Measurements from ENCODE around the gene OR2J2. TPM values are rescaled to one million over a fixed set of nuclear protein-coding genes. Genes with fewer than 3 reads are reported as not detected.

Gene OR2J2
- total and polyA plus RNA-seq, 12 donors, result not detected

Other genes starting within 250 kb of the OR2J2 start
- 10 to 100 TPM; 38.3 to 72.2 (median 48.3) TPM for gene TRIM27, start 246.9 kb upstream of the OR2J2 start, total RNA-seq
- gene TRIM27, start 246.9 kb upstream of the OR2J2 start, polyA plus RNA-seq, result 10 to 100 TPM; 40.4 to 54.6 (median 53.8) TPM
- 1 to 10 TPM in 3 of 9 donors, under 1 TPM in 4, not detected in 2; 0.41 to 2.7 (median 0.98) TPM for gene ZNF311, start 165.6 kb upstream of the OR2J2 start, total RNA-seq
- gene ZNF311, start 165.6 kb upstream of the OR2J2 start, polyA plus RNA-seq, result 1 to 10 TPM; 1.0 to 2.6 (median 1.4) TPM
- gene OR2W1, start 125.7 kb upstream of the OR2J2 start, total RNA-seq, result not detected
- not detected for gene OR2W1, start 125.7 kb upstream of the OR2J2 start, polyA plus RNA-seq
- gene OR2B3, start 83.6 kb upstream of the OR2J2 start, total RNA-seq, result not detected
- not detected for gene OR2B3, start 83.6 kb upstream of the OR2J2 start, polyA plus RNA-seq
- not detected for gene OR2J1, start 71.4 kb upstream of the OR2J2 start, total RNA-seq
- not detected for gene OR2J1, start 71.4 kb upstream of the OR2J2 start, polyA plus RNA-seq
- not detected for gene OR2J3, start 62.8 kb upstream of the OR2J2 start, total RNA-seq
- not detected for gene OR2J3, start 62.8 kb upstream of the OR2J2 start, polyA plus RNA-seq
- gene OR14J1, start 130.8 kb downstream of the OR2J2 start, total RNA-seq, result not detected
- not detected for gene OR14J1, start 130.8 kb downstream of the OR2J2 start, polyA plus RNA-seq
- gene OR5V1, start 198.0 kb downstream of the OR2J2 start, total RNA-seq, result not detected
- gene OR5V1, start 198.0 kb downstream of the OR2J2 start, polyA plus RNA-seq, result not detected
- not detected for gene OR12D3, start 204.4 kb downstream of the OR2J2 start, total RNA-seq
- gene OR12D3, start 204.4 kb downstream of the OR2J2 start, polyA plus RNA-seq, result not detected
- not detected for gene OR12D2, start 224.7 kb downstream of the OR2J2 start, total RNA-seq
- gene OR12D2, start 224.7 kb downstream of the OR2J2 start, polyA plus RNA-seq, result not detected
- not detected for gene OR12D1, start 244.0 kb downstream of the OR2J2 start, total RNA-seq
- not detected for gene OR12D1, start 244.0 kb downstream of the OR2J2 start, polyA plus RNA-seq

All from adrenal gland (tissue), 12 donors.